ENCODE measurements around the gene APBA2.
"Not testable (repeated sequence)": the region's sequence is repeated elsewhere in the genome, so short reads cannot be mapped to it uniquely, and the experiment has no call there.

Gene APBA2

GRCh38 chr15:29016518-29016917 is 130.7 kb downstream of the APBA2 start:
- DNase-seq: no peak

DNA sequence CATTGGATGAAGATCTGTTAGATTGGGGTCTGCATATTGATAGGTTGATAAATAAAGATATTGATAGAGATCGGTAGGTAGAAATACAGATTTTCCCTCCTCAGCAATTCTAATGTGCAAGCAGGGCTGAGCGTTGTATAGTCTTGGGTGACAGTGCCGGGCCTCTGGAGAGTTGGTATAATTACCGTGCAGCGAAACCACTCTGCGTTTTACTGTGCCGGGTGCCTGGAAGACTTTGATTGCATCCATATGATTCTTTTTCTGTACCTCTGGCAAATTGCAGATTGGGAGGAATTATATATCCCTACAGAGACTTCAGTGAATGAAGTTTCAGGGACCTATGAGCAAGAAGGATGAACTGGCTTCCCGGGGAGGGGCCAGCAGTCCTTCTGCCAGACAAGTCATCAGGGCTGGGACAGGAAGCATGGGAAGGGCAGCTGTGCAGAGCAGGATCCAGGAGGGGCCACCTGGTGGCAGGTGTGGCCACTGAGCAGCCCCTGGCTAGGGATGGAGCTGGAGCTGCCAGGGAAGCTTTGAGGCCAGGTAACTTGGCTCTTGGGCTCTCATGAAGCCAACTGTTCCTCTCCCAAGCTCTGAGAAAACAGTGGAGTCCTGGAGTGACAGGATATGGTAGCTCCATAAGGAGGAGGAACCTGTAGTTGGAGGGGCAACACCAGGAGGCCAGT is 132.5 kb downstream of the APBA2 start:
- DNase-seq: no peak

DNA sequence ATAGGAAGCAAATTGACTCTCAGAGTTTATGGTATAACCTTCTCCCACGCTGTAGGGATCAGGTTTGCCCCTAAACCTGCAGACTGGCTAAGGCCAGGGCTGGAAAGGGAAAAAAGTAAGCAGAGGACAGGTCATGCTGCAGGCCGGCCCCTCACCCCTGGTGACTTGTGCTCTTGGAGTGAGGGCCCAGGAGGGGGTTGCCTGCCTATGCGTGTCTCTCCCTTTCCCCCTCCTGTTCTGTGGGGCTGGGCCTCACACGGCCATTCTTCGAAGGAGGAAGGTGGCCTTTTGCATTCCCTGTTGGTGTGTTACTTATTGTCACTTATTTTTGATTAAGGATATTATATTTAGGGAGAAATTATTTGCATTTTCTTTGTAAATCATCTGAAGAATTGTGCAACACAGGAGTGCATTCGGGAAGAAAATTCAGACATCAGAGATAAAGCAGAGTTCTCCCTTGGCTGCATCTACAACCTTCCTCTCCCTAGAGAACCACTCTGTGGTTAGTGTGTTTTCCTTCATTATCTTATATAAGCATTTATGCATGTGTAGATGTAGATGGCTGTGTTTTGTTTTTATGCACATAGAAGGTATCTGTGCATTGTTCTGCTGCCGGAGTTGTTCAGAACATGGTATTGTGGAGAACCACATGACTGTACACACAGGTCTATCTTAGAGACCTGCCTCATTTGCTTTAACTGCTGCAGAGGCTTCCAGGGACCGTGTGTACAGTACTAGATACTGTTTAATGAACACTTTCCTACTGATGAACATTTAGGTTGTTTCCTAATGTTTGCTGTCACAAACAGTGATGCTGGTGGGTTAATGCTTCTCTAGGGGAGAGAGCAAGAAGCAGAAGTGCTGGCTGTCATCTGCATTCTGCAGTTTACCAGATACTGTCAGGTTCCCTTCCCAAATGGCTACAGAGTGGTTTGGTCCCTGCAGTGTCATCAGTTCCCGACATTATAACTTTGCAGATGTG is 133.5 kb downstream of the APBA2 start:
- DNase-seq: no peak

DNA sequence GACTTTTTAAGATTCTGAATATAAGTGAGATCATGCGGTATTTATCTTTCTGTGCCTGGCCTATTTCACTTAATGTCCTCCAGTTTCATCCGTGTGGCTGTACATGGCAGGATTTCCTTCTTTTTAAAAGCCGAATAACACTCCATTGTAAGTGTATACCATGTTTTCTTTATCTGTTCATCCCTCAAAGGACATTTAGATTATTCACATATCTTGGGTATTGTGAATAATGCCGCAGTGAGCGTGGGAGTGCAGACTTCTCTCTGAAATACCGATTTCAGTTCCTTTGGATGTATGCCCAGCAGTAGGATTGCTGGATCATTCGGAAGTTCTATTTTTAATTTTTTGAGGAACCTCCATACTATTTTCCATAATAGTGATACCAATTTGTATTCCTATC is 136.1 kb downstream of the APBA2 start:
- DNase-seq: no peak

GRCh38 chr15:29024662-29025061 is 138.9 kb downstream of the APBA2 start:
- DNase-seq: no peak

DNA sequence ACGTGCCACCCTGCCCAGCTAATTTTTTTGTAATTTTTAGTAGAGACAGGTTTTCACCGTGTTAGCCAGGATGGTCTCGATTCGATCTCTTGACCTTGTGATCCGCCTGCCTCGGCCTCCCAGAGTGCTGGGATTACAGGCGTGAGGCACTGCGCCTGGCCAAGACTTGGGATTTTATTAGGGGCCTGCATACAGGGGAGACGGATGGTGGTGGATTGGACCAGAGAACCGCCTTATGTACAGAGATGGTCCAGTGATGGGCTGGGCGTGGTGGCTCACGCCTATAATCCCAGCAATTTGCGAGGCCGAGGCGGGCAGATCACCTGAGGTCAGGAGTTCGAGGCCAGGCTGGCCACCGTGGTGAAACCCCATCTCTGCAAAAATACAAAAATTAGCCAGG is 139.6 kb downstream of the APBA2 start:
- not testable (repeated sequence) for DNase-seq

GRCh38 chr15:29028158-29028557 is 142.4 kb downstream of the APBA2 start:
- DNase-seq: not testable (repeated sequence)

DNA sequence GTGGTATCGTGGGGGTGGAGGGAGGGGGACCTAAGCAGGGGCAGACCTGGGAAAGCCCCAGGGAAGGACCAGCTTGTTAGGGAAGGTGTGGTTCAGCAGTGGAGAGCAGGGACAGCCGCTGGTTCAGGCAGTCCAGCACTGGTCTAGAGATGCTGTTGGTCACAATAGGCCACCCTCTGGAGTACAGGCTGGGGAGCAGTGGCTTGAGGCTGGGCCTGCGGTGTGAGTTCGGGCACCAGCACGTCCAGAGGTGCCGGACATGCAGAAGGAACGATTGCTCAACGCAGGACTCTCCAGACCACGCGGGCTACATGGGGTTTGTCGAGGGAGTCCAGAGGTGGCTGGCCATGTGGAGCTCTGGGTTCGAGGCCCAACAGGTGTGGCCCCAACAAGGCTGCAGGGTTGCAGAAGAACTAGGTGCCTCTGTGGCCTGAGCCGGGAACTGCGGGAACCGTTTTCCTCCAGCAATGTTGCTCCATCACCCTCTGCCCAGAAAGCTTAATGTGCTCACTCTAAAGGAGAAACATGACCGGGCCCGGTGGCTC is 143.9 kb downstream of the APBA2 start:
- DNase-seq: no peak

DNA sequence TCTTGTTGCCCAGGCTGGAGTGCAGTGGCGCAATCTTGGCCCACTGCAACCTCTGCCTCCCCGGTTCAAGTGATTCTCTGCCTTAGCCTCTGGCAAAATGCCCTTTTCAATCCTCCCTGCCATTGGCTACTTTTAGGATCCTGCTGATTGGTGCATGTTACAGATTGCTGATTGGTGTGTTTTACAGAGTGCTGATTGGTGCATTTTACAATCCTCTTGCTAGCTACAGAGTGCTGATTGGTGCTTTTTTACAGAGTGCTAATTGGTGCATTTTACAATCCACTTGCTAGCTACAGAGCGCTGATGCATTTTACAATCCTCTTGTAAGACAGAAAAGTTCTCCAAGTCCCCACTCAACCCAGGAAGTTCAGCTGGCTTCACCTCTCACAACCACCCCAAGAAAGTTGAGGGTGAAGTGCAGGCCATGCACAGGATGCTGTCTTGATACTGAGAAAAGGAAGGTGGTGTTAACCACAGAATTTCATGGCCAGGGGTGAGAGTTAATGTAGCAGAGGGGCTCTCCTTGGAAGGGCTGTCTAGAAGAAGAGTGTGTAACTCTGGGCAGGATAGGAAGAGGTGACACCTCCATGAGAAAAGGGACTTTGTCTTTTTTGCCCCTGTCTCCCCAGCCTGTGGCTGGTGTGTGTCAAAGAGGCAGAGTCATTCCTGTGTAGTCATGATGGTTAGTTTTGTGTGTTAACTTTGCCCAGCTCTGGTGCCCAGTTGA is 145.9 kb downstream of the APBA2 start:
- no peak for DNase-seq

GRCh38 chr15:29032229-29032625 is 146.5 kb downstream of the APBA2 start:
- DNase-seq: no peak

DNA sequence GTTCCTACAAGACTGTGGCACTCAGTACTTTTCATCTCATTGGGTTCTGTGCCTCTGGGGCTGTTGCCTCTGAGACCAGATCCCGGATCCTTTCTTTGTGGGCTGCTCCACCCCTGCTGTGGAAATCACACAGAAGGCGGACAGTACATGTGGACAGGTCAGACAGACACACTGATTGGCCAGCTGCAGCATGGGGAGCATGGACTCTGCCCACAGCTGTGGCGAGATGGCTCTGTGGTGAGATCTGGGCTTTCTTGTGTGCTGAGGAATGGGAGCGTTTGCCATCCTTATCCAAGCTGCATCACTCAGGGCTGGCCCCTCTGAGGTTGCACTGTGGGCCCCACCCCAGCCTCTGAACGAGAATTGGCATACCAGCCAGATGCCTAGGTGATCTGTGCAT is 147.0 kb downstream of the APBA2 start:
- DNase-seq: no peak

DNA sequence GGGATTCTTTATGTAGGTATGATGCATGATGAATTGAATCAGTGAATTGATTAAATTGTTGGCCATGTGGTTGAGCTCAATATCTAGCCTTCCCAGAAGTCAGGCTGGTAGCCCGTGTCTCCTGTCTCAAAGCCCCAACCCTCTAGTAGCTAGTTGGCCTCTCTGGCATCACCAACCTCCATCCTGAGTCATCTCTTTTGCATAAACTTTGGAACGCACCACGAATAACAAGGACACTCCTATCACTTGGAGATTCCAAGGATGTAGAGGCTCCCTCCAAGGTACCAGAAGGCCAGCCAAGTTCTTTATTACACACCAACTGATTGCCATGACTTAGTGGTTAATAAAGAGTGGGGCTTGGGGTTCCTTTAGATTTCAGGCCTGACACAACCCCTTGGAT is 148.4 kb downstream of the APBA2 start:
- DNase-seq: no peak

DNA sequence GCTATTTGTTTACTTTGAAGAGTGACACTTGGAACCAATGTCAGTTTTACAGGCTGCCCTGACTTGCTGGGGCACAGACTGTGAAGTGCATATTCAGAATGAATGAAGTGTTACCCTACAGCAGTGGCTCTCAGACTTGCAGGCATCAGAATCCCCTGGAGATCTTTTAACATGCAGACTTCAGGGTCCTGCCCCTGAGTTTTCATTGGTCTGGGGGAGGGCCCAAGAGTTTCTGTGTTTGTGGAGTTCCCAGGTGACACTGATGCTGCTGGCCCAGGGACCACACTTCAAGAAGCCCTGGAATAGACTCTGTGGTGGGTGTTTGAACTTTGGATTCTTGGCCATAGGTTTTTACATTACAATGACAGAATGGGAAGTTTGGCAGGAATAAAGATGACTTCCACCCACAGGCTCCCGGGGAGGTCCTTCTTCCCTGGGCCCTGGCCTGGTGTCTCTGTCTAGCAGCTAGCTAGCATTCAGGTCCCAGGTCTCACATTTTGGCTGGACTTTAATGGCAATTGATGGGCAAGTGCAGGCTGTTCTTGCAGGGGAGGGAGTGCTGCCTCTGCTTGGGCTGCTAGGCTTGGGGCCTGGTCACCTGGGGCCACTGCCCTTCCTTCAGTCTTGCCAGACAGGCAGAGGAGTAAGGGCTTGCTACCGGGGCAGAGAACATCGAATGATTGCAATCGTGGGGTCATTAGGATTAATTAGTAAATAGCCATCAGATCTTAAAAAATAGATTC is 149.0 kb downstream of the APBA2 start:
- no peak for DNase-seq

DNA sequence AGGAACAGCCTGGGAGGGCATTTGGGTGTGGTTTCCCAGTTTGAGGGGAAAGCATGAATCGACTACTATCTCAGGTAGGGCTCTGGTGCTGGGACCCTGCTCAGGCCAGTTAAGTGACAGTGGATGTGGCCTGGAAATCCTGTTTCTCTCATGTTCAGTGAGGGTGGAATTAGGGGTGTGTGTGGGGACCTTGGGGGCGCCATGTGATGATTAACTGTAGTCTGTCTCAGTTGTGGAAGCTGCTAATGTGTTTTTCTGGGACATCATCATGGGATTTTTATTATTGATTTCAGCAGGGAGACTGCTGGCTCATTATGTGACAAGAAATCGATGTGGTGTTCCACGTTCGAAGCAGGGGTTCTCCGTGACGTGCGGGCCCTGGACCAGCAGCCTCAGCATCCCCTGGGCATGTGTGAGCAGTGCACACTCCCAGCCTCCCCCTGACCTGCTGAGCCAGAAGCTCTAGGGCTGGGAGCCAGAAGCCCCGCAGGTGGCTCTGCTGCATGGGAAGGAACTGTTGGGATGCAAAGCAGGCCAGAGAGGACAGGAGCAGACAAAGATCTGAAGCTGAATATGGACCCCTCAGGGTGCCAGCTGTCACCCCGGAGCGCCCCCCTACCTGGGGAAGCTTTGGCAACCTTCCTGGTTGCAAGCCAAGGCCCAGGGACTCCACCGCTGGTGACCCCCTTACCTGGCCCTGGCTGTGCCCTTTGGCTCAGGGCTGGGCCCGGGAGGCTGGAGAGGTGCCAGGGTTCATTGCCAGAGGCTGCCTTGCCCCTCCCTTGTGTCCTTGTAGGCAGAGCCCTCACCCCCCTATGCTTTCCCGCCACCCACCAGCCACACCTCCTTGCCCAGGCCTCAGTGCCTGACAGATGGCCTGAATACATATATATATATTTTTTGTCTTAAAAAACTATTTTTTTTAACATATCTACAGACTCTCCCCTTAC is 149.8 kb downstream of the APBA2 start:
- DNase-seq: no peak

GRCh38 chr15:29037997-29038705 is 152.4 kb downstream of the APBA2 start:
- no peak for DNase-seq

DNA sequence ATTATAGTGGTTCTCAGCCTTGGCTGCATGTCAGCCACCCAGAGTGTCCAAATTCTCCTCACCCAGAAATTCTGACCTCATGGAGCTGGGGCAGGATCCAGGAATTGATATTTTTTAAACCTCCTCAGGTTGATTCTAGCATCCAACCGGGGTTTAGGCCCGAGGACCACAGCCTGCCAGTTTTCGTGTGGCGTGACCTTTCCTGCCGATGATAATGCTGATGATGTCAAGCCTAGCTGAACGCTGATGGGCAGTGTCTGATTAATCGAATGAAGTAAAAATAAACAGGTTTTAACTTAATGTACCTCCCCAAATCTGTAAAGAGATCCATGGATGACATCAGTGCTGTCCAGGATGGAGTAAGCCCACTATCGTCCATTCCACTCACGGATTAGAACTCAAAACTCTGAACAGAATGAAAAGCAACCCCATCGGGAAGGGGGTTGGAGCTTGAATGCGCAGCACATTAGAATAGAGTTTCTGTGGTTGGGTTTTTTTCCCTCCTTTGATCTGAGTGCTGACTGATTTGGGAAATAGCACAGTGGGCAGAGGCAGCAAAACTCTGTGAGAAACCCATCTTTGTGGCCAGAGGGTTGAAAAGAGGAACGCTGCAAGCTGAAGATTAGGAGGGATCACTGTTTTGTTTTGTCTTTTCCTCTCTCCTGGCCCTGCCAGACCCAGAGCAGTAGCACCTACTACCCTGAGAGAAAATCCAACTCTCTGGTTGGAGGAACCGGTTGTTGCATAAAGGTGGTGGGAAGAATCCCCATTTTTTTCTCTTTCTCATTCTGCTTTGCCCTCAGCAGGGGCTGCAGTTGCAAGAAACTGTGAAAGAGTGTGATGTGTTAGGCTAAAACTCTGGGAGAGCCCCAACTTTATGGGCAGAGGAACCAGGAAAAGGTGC is 153.9 kb downstream of the APBA2 start:
- no peak for DNase-seq

- DNase-seq: no peak
These were observed 154.6 kb downstream of the APBA2 start for GRCh38 chr15:29040370-29040751.

DNA sequence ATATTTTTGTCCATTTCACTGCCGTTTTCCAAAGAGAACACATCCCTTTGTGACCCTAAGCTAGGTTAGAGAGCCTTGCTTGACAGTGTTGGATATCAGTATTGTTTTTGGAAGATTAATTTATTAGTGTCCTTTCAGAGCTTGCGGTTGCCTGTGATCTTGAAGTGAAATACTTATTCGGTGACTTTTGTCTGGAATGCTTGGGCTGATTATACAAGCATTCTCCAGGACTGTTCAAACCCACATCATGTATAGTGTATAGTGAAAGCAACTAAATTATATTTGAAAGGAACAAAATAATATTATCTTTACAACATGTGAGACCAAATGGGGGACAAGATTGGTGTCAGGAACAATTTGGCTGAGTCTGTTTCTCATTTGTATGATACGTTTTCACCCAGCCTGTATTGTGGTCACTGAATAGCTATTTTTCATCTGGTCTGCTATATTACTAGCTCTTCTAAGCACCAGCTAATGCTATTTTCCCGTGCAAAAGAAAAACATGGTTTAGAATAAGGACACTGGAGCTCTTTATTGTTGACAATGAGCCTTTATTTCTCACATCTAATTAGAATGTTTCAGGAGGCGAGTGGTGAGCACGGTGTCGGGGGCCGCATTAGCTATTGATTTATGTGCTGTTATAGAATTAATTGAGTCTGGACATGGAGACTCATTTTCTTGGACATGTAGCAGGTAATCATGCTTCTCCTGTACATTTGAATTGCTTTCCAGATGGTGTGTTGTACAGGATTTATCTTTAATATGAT is 158.1 kb downstream of the APBA2 start:
- DNase-seq: no peak

GRCh38 chr15:29044503-29044901 is 158.7 kb downstream of the APBA2 start:
- no peak for DNase-seq
